Activated naive CD4-positive, alpha-beta T cell treated with anti-CD3 and anti-CD28 coated beads, Interleukin-2, amount 50 U/mL, for 24 hours (primary cell): ENCODE measurements around the gene KLK2.

Experiments
- H3K27ac Mint-ChIP-seq: one replicate; pipeline ENCODE4 v1.8.0; 2021; ENCODE audit warnings: mild to moderate bottlenecking, mixed read lengths
- H3K27me3 Mint-ChIP-seq: one replicate; pipeline ENCODE4 v1.8.0; 2021; ENCODE audit warnings: mixed read lengths
- H3K36me3 Mint-ChIP-seq: one replicate; pipeline ENCODE4 v1.8.0; 2021; ENCODE audit warnings: mixed read lengths
- H3K4me1 Mint-ChIP-seq: one replicate; pipeline ENCODE4 v1.8.0; 2021; ENCODE audit warnings: mixed read lengths
- H3K4me3 Mint-ChIP-seq: one replicate; pipeline ENCODE4 v1.8.0; 2021; ENCODE audit warnings: mild to moderate bottlenecking, mixed read lengths
- H3K9me3 Mint-ChIP-seq: one replicate; pipeline ENCODE4 v1.8.0; 2021; ENCODE audit warnings: mixed read lengths

Gene KLK2

DNA sequence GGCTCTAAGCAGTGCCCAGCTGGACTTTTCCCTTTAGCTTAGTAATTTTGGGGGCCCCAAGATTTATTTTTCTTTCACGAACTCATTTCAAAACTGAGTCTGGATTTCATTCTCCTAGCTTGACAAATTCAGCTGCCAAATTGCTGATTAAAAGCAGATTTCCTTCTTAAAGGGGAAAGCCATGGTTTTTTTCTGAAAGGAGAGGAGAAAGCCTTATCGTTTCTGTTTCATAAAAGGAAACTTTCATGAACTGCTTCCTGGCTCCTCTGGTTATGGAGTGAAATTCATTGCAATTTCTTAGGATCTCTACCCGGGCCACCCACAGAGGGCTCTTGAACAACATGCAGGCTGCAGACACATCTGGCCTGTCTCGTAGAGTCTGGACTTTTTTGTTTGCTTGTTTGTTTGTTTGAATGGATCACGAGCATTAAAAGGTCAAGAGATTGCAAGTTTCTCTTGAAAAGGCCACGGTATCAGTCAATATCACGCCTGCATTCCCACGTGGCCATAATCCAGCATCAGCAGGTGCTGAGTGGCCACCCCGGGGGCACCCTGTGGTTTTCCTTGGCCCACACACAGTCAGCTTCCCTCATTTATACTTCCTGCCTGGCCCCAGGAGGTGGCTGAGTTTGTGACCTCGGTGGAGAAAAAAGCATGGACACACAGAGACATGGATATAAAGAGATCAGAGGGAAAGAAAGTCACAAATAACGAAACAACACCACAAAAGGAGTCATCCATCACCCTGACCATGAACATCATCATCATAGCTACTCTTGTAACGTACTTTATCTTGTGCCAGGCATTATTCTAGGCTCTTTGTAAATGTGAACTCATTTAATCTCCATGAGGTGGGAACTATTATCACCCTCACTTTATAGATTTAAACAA is 48.4 kb downstream of the KLK2 start:
- Mint-ChIP-seq H3K27me3 (peaks cover 25% of the 10 kb centered on the region), H3K27ac (no peak overlapping the region), H3K4me3 (no peak overlapping the region), H3K9me3 (no peaks in the 10 kb centered on the region), H3K4me1 (peaks cover 9% of the 10 kb centered on the region), H3K36me3 (no peaks in the 10 kb centered on the region)

DNA sequence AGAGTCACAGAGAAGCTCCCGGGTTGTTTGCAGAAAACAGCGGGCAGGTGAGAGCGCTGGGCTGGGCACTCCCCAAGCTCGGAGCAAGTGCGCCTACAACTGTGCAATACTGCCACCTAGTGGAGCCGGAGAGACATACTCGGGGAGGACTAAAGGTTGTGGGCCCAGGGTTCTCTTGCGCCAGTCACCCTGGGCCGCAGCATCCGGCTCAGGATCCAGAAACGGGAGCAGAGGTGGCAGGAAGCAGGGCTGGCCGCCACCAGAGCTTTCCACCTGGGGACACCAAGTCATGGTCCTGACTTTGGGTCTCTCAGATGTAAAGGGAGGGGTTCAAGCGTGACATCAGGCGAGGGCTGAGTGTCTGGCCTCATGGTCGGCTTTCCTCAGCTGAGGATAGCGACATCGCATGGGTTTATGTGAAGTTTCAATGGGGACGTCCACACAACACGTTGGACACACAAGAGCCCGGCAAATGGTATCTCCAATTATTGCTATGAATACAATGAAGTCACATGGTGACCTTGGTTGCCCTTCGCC is 49.1 kb downstream of the KLK2 start:
- Mint-ChIP-seq H3K36me3 (no peaks in the 10 kb centered on the region), H3K27me3 (peaks cover 22% of the 10 kb centered on the region), H3K4me1 (peaks cover 9% of the 10 kb centered on the region), H3K9me3 (no peaks in the 10 kb centered on the region), H3K4me3 (no peak overlapping the region), H3K27ac (no peak overlapping the region)

DNA sequence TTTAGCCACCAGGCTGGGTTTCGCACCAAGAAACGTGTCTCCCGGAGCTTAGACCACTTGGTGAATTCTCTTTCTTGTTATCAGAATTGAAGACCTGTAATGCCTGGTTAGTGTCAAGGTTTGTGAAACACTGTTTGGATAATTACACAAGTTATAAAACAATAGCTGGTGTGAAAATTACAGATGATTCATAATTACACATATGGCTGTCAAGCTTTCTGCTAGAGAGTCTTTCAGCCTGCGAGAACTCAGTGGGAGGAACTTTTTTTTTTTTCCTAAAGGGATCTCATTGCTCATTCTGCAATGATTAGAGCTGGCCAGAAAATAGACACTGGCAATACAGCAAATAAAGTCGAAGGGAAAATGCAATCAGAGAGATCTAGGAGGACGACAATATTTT is 51.3 kb downstream of the KLK2 start:
- no peaks in the 10 kb centered on the region for H3K36me3 Mint-ChIP-seq
- H3K27ac Mint-ChIP-seq = no peak overlapping the region
- H3K4me3 Mint-ChIP-seq = no peak overlapping the region
- H3K27me3 Mint-ChIP-seq = peaks cover 18% of the 10 kb centered on the region
- no peaks in the 10 kb centered on the region for H3K9me3 Mint-ChIP-seq
- H3K4me1 Mint-ChIP-seq = peaks cover 9% of the 10 kb centered on the region

DNA sequence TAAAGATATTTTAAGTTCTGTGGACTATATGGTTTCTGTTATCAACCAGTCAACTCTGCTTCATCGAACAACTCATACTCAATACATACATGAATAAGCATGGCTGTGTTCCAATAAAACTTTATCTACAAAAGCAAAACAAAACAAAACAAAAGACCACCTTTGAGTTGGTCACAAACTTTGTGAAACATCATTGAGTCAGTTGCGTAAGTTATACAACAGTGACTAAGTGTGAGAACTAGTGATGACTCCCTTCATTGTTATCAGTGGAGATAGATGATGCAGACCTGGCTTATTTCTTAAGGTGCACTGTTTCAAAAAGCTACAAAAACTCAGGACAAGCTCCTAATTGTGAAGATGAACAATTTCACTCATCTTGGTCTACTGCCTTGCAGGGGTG is 52.5 kb downstream of the KLK2 start:
- Mint-ChIP-seq H3K27ac (no peak overlapping the region), H3K36me3 (no peaks in the 10 kb centered on the region), H3K9me3 (no peaks in the 10 kb centered on the region), H3K4me3 (no peak overlapping the region), H3K27me3 (peaks cover 19% of the 10 kb centered on the region), H3K4me1 (peaks cover 9% of the 10 kb centered on the region)

DNA sequence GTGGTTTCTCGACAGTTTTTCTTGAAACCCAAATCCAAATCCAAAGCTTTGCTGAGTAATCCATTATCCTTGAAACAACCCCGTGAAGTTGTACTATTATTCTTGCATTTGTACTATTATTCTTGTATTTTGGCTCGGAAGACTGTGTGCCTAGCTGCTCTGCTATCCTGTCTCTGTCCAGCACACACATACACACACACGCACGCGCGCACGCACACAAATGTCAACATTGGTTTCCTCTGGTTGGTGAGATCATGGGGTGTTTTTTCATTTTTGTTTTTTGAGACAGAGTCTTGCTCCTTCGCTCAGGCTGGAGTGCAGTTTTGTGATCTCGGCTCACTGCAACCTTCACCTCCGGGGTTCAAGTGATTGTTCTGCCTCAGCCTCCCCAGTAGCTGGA is 52.9 kb downstream of the KLK2 start:
- H3K27me3 Mint-ChIP-seq = peaks cover 21% of the 10 kb centered on the region
- H3K4me1 Mint-ChIP-seq = peaks cover 9% of the 10 kb centered on the region
- no peak overlapping the region for H3K27ac Mint-ChIP-seq
- H3K36me3 Mint-ChIP-seq = no peaks in the 10 kb centered on the region
- no peaks in the 10 kb centered on the region for H3K9me3 Mint-ChIP-seq
- H3K4me3 Mint-ChIP-seq = no peak overlapping the region

DNA sequence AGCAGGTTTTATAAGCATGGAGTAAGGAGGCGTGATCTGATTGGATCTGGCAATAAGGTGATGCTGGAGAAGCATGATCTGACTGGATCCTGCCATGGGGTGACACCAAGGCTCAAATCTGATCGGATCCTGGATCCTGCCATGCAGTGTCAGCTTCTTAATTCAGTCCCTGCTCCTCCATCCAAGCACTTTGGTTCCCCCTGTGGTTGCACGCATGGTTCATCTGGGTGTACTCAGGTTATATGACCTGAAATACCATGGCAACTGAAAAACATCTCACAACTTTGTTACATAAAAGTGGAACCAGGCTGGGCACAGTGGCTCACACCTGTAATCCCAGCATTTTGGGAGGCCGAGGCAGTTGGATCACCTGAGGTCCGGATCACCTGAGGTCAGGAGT is 55.6 kb downstream of the KLK2 start:
- Mint-ChIP-seq H3K9me3 (no peaks in the 10 kb centered on the region), H3K4me3 (no peak overlapping the region), H3K27me3 (peaks cover 27% of the 10 kb centered on the region), H3K4me1 (no peaks in the 10 kb centered on the region), H3K36me3 (no peaks in the 10 kb centered on the region), H3K27ac (no peak overlapping the region)
